Ascending aorta (tissue), 1 donor: Measurements from ENCODE around the gene ENTPD6. TPM values are rescaled to one million over a fixed set of nuclear protein-coding genes. Genes with fewer than 3 reads are reported as not detected.

ENCODE experiments used
- total RNA-seq: library from RNA; depleted of rRNA; stranded (reverse); fragments of >200 nt; gene quantifications from one replicate; pipeline ENCODE4 v1.1.0, GENCODE V29; 2016

The ENTPD6 gene
- total RNA-seq, 1 donor from 2014 or later: 66.5 TPM

Other genes with a start within 250 kb of the ENTPD6 start
- not detected for gene CST7, start 246.4 kb upstream of the ENTPD6 start, total RNA-seq
- gene APMAP, start 203.0 kb upstream of the ENTPD6 start, total RNA-seq: 44.8 TPM
- 19.5 TPM for gene ACSS1, start 137.6 kb upstream of the ENTPD6 start, total RNA-seq
- not detected for gene VSX1, start 113.6 kb upstream of the ENTPD6 start, total RNA-seq
- 125 TPM for gene PYGB, start 52.4 kb downstream of the ENTPD6 start, total RNA-seq
- 24.3 TPM for gene ABHD12, start 195.1 kb downstream of the ENTPD6 start, total RNA-seq
- not detected for gene GINS1, start 212.0 kb downstream of the ENTPD6 start, total RNA-seq